RKO (cell line): ENCODE measurements around the gene FPR3.
"Not testable (repeated sequence)": the region's sequence is repeated elsewhere in the genome, so short reads cannot be mapped to it uniquely, and the experiment has no call there.

ENCODE experiments used
- DNase-seq: peaks from one replicate; pipeline ENCODE4 v3.0.0-alpha.2; 2016; ENCODE audit warnings: low spot score

Gene FPR3

GRCh38 chr19:51784109-51784785 is 10.7 kb upstream of the FPR3 start:
- no peak for DNase-seq

DNA sequence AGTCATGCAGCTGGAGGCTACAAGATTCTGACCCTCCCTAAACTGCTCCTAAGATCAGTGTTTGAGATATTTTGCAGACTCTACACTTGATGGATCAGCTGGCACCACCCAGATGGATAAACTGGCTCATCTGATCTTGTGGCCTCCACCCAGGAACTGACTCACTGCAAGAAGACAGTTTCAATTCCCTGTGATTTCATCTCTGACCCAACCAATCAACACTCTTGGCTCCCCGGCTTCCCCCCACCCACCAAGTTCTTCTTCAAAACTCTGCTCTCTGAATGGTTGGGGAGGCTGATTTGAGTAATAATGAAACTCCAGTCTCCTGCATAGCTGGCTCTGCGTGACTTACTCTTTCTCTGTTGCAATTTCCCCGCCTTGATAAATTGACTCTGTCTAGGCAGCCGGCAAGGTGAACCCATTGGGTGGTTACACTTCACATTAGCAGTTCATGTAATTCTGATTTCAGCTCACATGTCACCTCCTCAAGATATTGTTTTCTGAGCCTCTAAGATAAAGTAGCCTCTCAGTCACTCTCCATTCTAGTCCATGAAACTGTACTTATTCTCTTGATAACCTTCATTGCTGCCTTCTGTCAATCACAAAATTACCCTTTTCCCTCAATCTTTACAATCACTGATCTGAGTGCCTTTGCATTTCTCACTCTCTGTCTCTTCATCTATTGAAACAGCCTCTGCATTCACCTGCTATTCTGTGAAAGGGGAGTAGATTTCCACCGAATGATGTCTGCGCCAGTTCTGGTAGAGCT is 9.9 kb upstream of the FPR3 start:
- DNase-seq = peak; percentile 87

GRCh38 chr19:51786646-51787494 is 8.1 kb upstream of the FPR3 start:
- no peak for DNase-seq

DNA sequence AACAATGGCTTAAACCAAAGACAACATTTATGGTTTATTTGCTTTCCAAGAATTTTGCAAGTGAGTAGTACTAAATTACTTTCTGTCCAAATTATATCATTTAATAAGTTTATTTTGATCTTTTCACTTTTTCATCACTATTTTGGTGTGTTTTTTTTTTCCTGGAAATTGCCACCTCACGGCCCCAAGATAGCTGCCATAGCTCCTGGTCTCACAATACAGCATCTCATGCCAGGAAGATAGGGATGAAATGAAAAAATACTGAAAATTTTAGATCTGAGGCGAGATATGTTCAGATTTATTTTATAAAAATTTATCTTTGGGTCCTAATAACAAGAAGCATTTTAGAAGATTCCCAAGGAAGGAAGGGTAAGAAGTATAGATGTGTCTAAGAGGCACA is 6.9 kb upstream of the FPR3 start:
- DNase-seq = no peak

DNA sequence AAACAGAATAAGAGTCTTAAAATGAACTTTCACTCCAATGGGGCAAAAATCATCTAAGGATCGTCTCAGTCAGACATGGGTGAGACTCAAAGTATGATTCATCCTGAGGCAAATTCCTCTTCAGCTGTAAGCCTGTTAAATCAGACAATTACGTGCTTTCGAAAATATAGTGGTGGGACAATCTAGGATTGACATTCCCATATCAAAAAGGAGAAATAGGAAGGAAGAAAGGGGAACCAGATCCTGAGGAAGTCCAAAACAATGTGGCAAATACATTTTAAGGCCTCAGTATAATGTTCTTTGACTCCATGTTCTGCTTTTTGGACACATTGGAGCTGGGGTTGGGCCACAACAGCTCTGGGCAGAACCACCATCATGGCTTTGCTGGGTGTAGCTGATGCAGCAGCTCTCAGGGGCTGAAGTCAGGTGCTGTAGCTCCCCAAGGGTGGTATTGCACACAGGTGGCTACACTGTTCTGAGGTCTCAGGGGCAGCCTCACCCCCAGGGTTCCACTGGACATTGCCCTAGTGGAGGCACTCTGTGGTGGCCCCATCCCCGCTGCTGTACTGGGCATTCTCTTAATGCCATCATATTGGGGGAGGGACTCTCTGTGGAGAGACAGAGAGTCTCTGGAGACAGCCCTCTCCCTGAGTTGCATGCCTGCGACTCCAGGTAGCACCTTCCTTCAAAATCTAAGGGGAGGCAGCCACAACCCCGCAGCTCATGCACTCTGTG is 5.7 kb upstream of the FPR3 start:
- peak; percentile 18 for DNase-seq

DNA sequence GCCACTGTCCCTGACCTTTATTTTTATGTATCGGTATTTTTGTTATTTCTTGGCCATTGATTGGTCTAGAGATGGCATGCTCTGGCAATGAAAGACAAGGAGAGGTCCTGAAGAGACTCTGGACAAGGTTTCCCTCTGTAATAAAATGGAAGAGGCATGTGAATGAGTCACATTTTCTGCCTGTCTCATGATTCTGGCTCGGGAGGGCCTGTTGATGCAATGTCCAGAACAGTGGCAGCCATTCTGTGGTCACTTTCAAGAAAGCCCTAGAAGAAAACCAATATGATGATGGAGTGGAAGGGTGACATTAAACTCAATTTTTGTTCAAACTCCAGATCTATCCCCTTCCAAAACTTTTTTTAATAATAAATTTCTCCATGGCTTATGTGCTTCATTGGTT is 2.0 kb upstream of the FPR3 start:
- no peak for DNase-seq

- no peak for DNase-seq
Observed at GRCh38 chr19:51793994-51794393, 963 bp upstream of the FPR3 start.

DNA sequence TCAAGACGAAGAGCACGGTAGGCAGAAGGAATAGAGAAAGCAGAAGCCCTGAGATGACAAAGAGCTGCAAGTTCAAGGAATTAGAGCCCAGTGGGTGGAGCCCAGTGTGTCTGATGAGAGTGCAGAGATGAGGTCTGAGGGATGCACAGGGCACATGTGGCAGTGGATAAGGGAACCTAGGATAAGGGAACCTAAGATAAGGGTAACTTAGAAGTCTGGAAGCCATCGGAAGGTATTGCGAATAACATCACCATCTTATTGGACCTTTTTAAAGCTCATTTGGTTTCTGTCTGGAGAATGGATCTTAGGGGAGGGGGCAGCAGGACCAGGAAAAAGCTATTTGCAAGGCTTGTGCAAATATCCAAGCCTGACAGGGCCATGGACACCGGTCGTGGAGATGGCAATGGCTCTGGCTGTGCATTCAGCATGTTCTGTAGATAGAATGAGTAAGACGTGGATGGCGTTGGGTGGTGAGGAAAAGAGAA is 1.3 kb downstream of the FPR3 start:
- no peak for DNase-seq

GRCh38 chr19:51797480-51797879 is 2.5 kb downstream of the FPR3 start:
- DNase-seq = no peak

DNA sequence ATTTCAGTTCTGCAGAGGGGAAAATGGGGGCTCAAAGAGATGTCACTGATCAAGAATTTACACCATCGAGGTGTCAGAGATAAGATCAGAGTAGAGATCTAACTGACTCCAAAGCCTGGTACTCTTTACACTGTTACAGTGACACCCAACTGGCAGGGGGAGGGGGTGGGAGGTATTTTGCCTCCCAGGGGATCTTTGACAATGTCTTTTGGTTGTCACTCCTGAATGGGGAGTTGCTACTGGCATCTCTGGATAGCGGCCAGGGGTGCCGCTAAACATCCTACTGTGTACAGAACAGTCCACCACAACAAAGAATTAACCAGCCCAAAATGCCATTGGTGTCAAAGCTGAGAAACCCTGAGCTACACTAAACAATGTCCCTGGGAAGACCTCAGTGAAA is 3.1 kb downstream of the FPR3 start:
- DNase-seq = no peak

DNA sequence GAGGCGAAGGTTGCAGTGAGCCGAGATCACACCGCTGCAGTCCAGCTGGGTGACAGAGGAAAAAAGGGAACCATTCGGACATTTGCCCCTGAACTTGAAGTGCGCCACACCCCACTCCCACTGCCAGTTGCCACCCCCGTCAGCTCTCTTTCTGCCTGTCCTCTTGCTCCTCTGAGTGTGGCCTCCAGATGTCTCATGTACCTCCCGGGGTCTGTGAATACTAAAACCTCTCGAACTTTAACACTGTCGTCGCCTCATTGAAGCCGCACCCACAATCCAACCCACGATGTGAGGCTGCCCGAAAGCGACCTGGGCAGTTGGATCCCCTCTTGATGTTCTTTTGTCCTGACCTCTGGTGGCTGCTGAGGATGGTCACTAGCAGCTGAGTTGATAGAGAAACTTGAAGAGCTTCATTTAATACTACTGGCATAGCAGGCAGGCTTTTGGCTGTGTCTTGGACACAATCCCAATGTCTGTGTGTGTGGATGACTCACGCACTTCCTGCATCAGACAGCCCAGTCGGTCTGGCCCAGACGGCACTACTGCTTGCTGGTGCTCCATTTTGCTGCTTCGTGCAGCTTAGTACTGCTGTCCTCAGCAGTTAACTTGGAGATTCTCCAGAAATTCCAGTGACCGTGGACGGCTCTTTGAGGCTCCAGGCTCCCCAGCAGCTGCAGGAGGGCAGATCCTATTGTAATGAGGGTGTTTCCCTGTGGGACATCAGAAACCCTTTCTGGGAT is 4.2 kb downstream of the FPR3 start:
- DNase-seq = peak; percentile 90

DNA sequence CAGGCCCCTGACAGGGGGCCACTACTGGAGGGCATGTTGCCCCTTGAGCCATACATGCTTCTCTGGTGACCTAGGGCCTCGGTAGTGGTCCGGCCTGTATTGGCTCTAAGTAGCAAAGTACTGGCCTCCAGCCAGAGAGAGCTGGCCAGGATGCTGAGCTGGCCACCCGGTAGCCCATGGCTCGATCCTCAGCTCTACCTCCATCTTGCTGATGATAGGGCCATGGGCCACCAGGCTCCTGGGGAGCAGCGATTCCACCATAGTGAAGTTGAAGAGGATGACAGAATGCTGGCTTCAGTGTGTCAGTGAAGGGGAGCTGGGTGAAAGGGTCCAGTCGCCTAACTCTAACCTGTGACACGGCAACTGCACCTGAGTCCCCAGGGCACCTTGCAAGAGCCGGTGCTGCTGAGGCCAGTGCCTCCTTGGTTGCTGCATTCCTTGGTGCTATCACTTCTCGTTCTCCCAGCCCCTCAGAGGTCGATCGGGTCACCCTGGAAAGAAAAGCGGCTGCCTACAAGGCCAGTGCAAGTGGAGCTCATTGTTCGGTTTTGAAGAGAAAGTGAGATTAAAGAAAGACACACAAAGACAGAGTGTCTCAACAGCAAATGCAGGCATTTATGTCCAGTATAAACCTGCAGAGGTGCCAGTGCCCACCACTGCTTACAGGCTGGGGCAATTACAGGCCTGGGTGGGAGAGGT is 5.0 kb downstream of the FPR3 start:
- no peak for DNase-seq

DNA sequence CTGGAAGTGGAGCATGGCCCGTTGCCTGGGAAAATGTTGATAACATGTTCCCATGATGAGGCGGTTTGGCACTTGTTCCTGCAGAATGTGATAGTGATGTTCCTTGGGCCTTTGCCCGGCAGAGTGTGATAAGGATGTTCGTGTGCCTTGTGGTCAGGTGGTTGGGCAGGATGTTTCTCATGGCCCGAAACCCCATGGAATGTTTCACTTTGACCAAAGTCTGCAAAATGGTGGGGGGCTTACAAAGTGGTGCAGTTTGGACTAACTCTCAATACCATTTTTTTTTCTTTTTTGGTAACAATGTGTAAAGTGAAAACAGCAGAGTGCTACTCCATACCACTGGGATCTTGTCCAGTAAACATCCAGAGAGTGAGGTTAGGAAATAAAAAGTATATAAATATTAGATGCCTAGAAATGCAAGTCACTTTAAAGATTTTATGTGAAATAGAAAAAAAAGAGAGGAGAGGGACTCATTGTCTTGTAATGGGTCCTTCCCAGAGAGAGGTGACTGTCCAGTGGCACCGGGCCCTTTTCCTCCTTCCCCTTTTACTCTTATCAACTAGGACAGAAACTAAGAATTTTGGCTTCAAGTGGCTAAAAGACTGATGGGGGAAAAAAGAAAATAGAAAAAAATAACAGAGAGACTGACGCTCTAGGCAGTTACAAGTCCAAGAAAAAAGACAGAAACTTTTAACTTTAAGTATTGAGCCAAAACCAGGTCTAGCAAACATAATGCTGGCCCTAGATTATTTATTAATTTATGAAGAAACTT is 5.7 kb downstream of the FPR3 start:
- no peak for DNase-seq

DNA sequence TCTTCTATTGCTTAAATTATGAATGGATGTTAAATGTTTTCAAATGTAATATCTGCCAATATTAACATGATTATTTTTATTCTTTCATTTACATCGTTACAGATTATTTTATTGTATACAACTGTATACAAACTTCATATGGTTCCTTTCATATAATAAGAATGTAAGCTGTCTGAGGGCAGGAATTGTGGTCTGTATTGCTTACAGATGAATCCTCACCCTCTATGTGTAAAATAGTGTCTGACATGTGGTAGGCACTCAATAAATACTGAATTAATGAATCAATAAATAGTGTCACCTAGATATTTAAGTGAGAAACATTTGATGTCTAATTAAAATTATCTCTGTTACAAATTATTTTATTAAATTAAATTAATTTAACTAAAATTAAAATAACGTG is 7.8 kb downstream of the FPR3 start:
- no peak for DNase-seq

DNA sequence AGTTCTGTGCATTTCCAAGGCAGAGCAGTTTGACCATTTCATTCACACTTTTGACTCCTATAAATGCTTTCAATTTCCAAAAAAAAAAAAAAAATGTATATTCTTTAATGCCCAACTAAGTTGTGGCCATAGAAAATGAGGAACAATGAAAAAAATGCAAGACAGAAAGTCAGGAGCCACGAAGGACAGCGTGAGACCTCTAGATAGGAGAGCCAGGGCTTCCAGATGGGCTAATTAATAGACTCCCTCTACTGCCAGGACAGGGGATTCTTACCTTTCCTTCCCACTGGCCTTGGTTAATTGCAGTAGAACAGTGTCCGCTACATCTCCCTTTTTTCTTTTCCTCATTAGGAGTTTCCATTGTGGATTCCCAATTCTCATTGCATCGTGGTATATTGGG is 8.6 kb downstream of the FPR3 start:
- DNase-seq = no peak

- no peak for DNase-seq
Observed at GRCh38 chr19:51803967-51804366, 9.0 kb downstream of the FPR3 start.

- DNase-seq = not testable (repeated sequence)
Observed at GRCh38 chr19:51804789-51805188, 9.8 kb downstream of the FPR3 start.

DNA sequence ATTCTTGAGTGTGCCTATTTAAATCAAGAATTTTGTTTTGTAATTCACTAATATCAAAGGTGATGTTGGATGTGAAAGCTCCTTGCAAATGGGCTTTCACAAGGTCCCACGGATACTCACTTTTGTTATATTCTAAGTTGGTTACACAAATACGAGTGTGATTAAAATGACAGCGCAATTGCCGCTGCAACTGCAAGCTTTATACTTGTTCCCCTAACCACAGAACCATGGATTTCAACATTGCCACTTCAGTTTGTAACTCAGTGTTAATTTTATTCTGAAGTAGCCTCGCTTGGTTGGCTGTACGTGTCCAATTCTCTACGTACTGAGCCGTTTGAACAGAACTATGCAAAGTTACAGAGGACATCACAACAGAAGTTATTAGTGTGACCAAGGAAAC is 10.4 kb downstream of the FPR3 start:
- DNase-seq = not testable (repeated sequence)

DNA sequence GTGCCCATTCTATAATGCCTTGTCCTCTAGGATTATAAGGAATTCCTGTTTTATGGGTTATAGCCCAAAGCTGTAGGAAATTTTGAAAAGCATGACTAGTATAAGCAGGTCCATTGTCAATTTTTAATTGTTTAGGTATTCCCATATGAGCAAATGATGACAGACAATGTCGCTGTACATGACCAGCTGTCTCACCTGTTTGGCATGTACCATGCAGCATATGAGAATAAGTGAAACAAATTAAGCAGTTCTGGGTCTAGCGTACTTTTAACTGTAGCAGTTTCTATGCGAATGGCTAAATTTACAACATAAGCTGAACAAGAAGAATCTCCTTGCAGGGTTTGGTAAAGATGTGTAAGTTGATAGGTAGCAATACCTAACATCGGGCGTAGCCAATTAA is 11.6 kb downstream of the FPR3 start:
- DNase-seq = not testable (repeated sequence)
